WTC11 (cell line): ENCODE data around the gene RTN3. TPM values are rescaled to one million over a fixed set of nuclear protein-coding genes. Genes with fewer than 3 reads are reported as not detected.
"Not testable (repeated sequence)": the region's sequence is repeated elsewhere in the genome, so short reads cannot be mapped to it uniquely, and the experiment has no call there.

ENCODE experiments used
- ATAC-seq: fragments of 200-7000 bp; cut with Tn5 transposase; 2 replicates; pipeline ENCODE4 v1.10.0; 2021; ENCODE audit warnings: mild to moderate bottlenecking, moderate library complexity
- CTCF ChIA-PET: fragments of 300-600 bp; sonication (Branson Sonifier 250); formaldehyde crosslinking; loops from one replicate; lab custom pipeline; 2021; ENCODE audit warnings: antibody characterized with exemption; lab: Charles Lee
- POLR2A ChIA-PET: fragments of 350-600 bp; sonication (Branson Sonifier 250); formaldehyde crosslinking; loops from one replicate; lab custom pipeline; 2021; ENCODE audit warnings: antibody characterized with exemption; lab: Charles Lee
- DNase-seq: peaks from one replicate; pipeline ENCODE4 v3.0.0; 2021; ENCODE audit warnings: low spot score
- H3K27ac Mint-ChIP-seq: 2 replicates; pipeline ENCODE4 v1.8.0; 2021; ENCODE audit warnings: mixed read lengths
- H3K27me3 Mint-ChIP-seq: 2 replicates; pipeline ENCODE4 v1.8.0; 2021; ENCODE audit warnings: low read depth, mild to moderate bottlenecking, moderate library complexity, mixed read lengths
- H3K36me3 Mint-ChIP-seq: 2 replicates; pipeline ENCODE4 v1.8.0; 2021; ENCODE audit warnings: mixed read lengths
- H3K4me1 Mint-ChIP-seq: 2 replicates; pipeline ENCODE4 v1.8.0; 2022; ENCODE audit warnings: mixed read lengths
- H3K4me3 Mint-ChIP-seq: 2 replicates; pipeline ENCODE4 v1.8.0; 2021; ENCODE audit warnings: mild to moderate bottlenecking, moderate library complexity, mixed read lengths
- H3K9me3 Mint-ChIP-seq: 2 replicates; pipeline ENCODE4 v1.8.0; 2021; ENCODE audit warnings: mixed read lengths
- CREB1 ChIP-seq: sonication (generic); formaldehyde crosslinking; IDR thresholded peaks from 2 replicates; pipeline ENCODE4 v1.8.0; 2023; ENCODE audit warnings: mild to moderate bottlenecking, missing genetic modification reagents
- FOXJ3 ChIP-seq: sonication (generic); formaldehyde crosslinking; IDR thresholded peaks from 2 replicates; pipeline ENCODE4 v1.9.0; 2021; ENCODE audit warnings: missing genetic modification reagents, mild to moderate bottlenecking, borderline replicate concordance
- JUN ChIP-seq: sonication (generic); formaldehyde crosslinking; IDR thresholded peaks from 2 replicates; pipeline ENCODE4 v1.8.0; 2023; ENCODE audit warnings: mild to moderate bottlenecking, missing genetic modification reagents
- KAT7 ChIP-seq: sonication (generic); formaldehyde crosslinking; IDR thresholded peaks from 2 replicates; pipeline ENCODE4 v1.8.1; 2023; ENCODE audit warnings: missing genetic modification reagents, mild to moderate bottlenecking, borderline replicate concordance
- MXD4 ChIP-seq: fragments of 250-450 bp; sonication (Bioruptor Pico); IDR thresholded peaks from 2 replicates; pipeline ENCODE4 v1.8.0; 2021; ENCODE audit warnings: mild to moderate bottlenecking, moderate library complexity, borderline replicate concordance
- NFATC4 ChIP-seq: fragments of 250-450 bp; sonication (Bioruptor Pico); IDR thresholded peaks from 2 replicates; pipeline ENCODE4 v1.9.0; 2021; ENCODE audit warnings: mild to moderate bottlenecking
- NFE2L1 ChIP-seq: sonication (generic); formaldehyde crosslinking; IDR thresholded peaks from 2 replicates; pipeline ENCODE4 v1.8.1; 2023; ENCODE audit warnings: missing genetic modification reagents
- NFYB ChIP-seq: sonication (generic); formaldehyde crosslinking; conservative IDR thresholded peaks from 2 replicates; pipeline ENCODE4 v1.8.0; 2022; ENCODE audit warnings: low read depth, missing genetic modification reagents
- NR1H2 ChIP-seq: sonication (generic); formaldehyde crosslinking; IDR thresholded peaks from 2 replicates; pipeline ENCODE4 v1.9.0; 2021; ENCODE audit warnings: mild to moderate bottlenecking, moderate library complexity, missing genetic modification reagents
- NR2C2 ChIP-seq: sonication (generic); formaldehyde crosslinking; IDR thresholded peaks from 2 replicates; pipeline ENCODE4 v1.8.0; 2022; ENCODE audit warnings: mild to moderate bottlenecking, missing genetic modification reagents
- NR3C1 ChIP-seq: sonication (generic); formaldehyde crosslinking; conservative IDR thresholded peaks from 2 replicates; pipeline ENCODE4 v1.8.1; 2023; ENCODE audit warnings: low read depth, mild to moderate bottlenecking, missing genetic modification reagents
- SMAD3 ChIP-seq: sonication (generic); formaldehyde crosslinking; IDR thresholded peaks from 2 replicates; pipeline ENCODE4 v1.8.0; 2022; ENCODE audit warnings: missing genetic modification reagents, mild to moderate bottlenecking, borderline replicate concordance
- TCF7 ChIP-seq: sonication (generic); formaldehyde crosslinking; IDR thresholded peaks from 2 replicates; pipeline ENCODE4 v1.8.0; 2022; ENCODE audit warnings: mild to moderate bottlenecking, low read depth, missing genetic modification reagents, moderate library complexity
- ZBTB21 ChIP-seq: sonication (generic); formaldehyde crosslinking; IDR thresholded peaks from 2 replicates; pipeline ENCODE4 v1.8.1; 2023; ENCODE audit warnings: mild to moderate bottlenecking, missing genetic modification reagents, borderline replicate concordance
- ZNF121 ChIP-seq: sonication (generic); formaldehyde crosslinking; IDR thresholded peaks from 2 replicates; pipeline ENCODE4 v1.8.0; 2023; ENCODE audit warnings: missing genetic modification reagents
- ZNF423 ChIP-seq: fragments of 250-450 bp; sonication (Bioruptor Pico); IDR thresholded peaks from 2 replicates; pipeline ENCODE4 v2.1.2; 2022; ENCODE audit warnings: mild to moderate bottlenecking, moderate library complexity
- total RNA-seq: library from RNA; stranded (reverse); gene quantifications from 3 replicates; pipeline ENCODE4 v1.2.3, GENCODE V29; 2021
- TF ChIP-seq, protein P1 (sequence below): fragments of 250-450 bp; sonication (Bioruptor Pico); IDR thresholded peaks from 2 replicates; pipeline ENCODE4 v1.9.0; 2021; ENCODE audit warnings: mild to moderate bottlenecking
- TF ChIP-seq, protein P2 (sequence below): sonication (generic); formaldehyde crosslinking; IDR thresholded peaks from 2 replicates; pipeline ENCODE4 v1.8.1; 2022; ENCODE audit warnings: mild to moderate bottlenecking, moderate library complexity, missing genetic modification reagents
- TF ChIP-seq, protein P3 (sequence below): fragments of 250-450 bp; sonication (Bioruptor Pico); conservative IDR thresholded peaks from 2 replicates; pipeline ENCODE4 v1.9.0; 2021; ENCODE audit warnings: mild to moderate bottlenecking
- TF ChIP-seq, protein P4 (sequence below): sonication (generic); formaldehyde crosslinking; IDR thresholded peaks from 2 replicates; pipeline ENCODE4 v1.8.1; 2022; ENCODE audit warnings: mild to moderate bottlenecking, missing genetic modification reagents, moderate library complexity, borderline replicate concordance
- TF ChIP-seq, protein P5 (sequence below): sonication (generic); formaldehyde crosslinking; IDR thresholded peaks from 2 replicates; pipeline ENCODE4 v1.8.1; 2023; ENCODE audit warnings: mild to moderate bottlenecking, missing genetic modification reagents, moderate library complexity
- TF ChIP-seq, protein P6 (sequence below): sonication (generic); formaldehyde crosslinking; IDR thresholded peaks from 2 replicates; pipeline ENCODE4 v1.8.1; 2023; ENCODE audit warnings: mild to moderate bottlenecking, moderate library complexity, missing genetic modification reagents
- TF ChIP-seq, protein P7 (sequence below): fragments of 200-600 bp; IDR thresholded peaks from 2 replicates; pipeline ENCODE4 v1.8.0; 2022; ENCODE audit warnings: antibody characterized with exemption

The RTN3 gene
- total RNA-seq, 1 experiment from 2014 or later = 159 TPM

DNA sequence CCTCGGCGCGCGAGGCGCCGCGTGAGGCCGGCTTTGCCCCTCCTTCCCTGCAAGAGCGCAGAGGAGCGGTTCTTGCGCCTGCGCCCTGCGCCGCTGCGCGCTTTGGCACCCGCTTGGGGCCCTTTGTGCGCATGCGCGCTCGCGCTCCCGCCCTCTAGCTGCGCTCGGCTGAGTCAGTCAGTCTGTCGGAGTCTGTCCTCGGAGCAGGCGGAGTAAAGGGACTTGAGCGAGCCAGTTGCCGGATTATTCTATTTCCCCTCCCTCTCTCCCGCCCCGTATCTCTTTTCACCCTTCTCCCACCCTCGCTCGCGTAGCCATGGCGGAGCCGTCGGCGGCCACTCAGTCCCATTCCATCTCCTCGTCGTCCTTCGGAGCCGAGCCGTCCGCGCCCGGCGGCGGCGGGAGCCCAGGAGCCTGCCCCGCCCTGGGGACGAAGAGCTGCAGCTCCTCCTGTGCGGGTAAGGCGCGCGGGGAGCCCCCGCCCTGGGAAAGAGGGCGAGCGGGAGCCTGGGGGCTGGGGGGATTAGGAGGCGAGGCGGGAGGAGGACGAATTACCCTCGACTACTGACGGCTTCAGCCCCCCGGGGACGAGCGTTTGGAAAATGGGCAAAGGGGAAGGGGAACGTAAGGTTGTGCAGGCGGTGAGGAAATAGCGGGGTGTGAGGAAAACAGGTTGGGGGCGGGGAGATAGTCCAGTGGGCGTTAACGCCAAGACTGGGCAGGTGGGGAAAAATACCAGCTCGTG lies at the start of gene RTN3 (continued):
- TF ChIP-seq, protein P1, sequence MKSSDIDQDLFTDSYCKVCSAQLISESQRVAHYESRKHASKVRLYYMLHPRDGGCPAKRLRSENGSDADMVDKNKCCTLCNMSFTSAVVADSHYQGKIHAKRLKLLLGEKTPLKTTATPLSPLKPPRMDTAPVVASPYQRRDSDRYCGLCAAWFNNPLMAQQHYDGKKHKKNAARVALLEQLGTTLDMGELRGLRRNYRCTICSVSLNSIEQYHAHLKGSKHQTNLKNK (CRISPR knock-in tag) = no peak
- TF ChIP-seq FOXJ3 (CRISPR knock-in tag) (no peak), NR3C1 (no peak), TCF7 (CRISPR knock-in tag) (no peak), ZNF423 (no peak), NR1H2 (CRISPR knock-in tag) (no peak), KAT7 (CRISPR knock-in tag) (no peak), NFE2L1 (no peak), SMAD3 (CRISPR knock-in tag) (no peak), MXD4 (CRISPR knock-in tag) (no peak), NR2C2 (no peak), NFATC4 (CRISPR knock-in tag) (no peak), JUN (peak; percentile 82; the same call in 1 of the 2 replicates), ZBTB21 (CRISPR knock-in tag) (no peak), NFYB (CRISPR knock-in tag) (no peak), ZNF121 (CRISPR knock-in tag) (no peak)
- TF ChIP-seq, protein P2, sequence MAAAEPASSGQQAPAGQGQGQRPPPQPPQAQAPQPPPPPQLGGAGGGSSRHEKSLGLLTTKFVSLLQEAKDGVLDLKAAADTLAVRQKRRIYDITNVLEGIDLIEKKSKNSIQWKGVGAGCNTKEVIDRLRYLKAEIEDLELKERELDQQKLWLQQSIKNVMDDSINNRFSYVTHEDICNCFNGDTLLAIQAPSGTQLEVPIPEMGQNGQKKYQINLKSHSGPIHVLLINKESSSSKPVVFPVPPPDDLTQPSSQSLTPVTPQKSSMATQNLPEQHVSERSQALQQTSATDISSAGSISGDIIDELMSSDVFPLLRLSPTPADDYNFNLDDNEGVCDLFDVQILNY (CRISPR knock-in tag) = peak; percentile 85
- TF ChIP-seq, protein P3, sequence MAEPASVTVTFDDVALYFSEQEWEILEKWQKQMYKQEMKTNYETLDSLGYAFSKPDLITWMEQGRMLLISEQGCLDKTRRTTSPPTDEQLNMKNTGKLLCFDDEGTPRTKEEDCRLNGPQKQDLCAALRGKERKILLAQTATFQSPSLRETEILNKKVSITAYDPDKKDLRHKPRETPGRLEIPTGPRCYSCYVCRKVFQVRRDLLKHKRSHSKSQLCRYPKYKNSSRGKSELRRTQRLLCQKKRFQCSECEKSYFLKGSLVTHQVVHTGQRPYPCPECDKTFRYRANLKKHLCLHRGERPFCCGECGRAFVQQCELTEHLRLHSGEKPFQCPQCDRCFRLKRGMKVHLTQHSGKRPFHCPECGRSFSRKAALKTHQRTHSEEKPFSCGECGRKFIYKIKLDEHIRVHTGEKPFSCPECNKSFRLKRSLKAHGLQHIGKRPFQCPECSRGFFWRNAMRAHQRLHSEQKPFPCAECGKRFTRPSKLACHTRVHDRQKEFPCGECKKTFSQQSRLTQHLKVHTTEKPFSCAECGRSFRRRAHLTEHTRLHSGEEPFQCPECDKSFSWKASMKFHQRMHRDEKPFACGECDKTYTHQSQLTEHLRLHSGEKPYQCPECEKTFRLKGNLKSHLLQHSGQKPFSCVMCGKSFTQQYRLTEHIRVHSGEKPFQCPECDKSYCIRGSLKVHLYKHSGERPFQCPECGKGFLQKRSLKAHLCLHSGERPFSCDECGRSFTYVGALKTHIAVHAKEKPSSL (CRISPR knock-in tag) = no peak
- TF ChIP-seq, protein P4, sequence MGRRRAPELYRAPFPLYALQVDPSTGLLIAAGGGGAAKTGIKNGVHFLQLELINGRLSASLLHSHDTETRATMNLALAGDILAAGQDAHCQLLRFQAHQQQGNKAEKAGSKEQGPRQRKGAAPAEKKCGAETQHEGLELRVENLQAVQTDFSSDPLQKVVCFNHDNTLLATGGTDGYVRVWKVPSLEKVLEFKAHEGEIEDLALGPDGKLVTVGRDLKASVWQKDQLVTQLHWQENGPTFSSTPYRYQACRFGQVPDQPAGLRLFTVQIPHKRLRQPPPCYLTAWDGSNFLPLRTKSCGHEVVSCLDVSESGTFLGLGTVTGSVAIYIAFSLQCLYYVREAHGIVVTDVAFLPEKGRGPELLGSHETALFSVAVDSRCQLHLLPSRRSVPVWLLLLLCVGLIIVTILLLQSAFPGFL (CRISPR knock-in tag) = no peak
- TF ChIP-seq, protein P5, sequence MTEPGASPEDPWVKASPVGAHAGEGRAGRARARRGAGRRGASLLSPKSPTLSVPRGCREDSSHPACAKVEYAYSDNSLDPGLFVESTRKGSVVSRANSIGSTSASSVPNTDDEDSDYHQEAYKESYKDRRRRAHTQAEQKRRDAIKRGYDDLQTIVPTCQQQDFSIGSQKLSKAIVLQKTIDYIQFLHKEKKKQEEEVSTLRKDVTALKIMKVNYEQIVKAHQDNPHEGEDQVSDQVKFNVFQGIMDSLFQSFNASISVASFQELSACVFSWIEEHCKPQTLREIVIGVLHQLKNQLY (CRISPR knock-in tag) = no peak

DNA sequence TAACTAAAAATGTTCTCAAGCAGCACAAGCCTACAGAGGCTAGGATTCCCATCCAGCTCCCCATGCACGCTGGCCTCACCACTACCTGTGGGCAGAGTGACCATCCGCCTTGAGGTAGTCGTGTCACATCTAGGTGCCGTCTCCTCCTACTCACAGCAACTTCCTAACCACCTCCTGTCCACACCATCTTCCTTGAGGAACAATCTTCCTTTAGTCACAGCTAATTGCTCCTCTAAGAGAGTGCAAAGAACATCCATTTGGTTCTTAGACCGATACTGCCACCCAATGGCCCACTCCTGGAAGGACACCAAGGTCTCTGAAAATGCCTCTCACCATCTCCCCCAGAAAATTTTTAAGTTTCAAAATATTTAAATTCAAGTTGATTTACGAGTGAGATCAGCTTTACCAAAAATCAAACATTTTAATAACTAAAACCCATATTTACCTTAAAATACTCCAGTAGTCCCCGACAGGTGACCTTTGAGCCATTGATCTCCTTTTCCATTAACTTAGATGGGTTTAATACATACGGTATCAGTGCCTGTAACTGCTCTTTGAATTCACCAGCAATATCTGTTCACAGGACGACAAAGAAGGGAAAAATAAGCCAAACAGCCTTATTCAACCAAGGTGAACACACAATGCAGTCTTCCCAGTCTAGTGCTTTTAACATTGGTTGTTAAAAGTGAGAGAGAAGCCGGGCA lies 45.4 kb upstream of the RTN3 start:
- DNase-seq = peak; percentile 82
- Mint-ChIP-seq H3K36me3 (peaks cover 48% of the 10 kb centered on the region), H3K4me3 (no peak overlapping the region), H3K9me3 (no peaks in the 10 kb centered on the region), H3K27me3 (no peaks in the 10 kb centered on the region), H3K4me1 (peaks cover 4% of the 10 kb centered on the region), H3K27ac (peak overlapping the region; percentile 2; the same call in 1 of the 2 replicates)
- ATAC-seq = peak; percentile 96
- TF ChIP-seq CREB1 (CRISPR knock-in tag) = no peak
- TF ChIP-seq, protein P6, sequence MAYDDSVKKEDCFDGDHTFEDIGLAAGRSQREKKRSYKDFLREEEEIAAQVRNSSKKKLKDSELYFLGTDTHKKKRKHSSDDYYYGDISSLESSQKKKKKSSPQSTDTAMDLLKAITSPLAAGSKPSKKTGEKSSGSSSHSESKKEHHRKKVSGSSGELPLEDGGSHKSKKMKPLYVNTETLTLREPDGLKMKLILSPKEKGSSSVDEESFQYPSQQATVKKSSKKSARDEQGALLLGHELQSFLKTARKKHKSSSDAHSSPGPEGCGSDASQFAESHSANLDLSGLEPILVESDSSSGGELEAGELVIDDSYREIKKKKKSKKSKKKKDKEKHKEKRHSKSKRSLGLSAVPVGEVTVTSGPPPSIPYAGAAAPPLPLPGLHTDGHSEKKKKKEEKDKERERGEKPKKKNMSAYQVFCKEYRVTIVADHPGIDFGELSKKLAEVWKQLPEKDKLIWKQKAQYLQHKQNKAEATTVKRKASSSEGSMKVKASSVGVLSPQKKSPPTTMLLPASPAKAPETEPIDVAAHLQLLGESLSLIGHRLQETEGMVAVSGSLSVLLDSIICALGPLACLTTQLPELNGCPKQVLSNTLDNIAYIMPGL (CRISPR knock-in tag) = no peak
- TF ChIP-seq, protein P7, sequence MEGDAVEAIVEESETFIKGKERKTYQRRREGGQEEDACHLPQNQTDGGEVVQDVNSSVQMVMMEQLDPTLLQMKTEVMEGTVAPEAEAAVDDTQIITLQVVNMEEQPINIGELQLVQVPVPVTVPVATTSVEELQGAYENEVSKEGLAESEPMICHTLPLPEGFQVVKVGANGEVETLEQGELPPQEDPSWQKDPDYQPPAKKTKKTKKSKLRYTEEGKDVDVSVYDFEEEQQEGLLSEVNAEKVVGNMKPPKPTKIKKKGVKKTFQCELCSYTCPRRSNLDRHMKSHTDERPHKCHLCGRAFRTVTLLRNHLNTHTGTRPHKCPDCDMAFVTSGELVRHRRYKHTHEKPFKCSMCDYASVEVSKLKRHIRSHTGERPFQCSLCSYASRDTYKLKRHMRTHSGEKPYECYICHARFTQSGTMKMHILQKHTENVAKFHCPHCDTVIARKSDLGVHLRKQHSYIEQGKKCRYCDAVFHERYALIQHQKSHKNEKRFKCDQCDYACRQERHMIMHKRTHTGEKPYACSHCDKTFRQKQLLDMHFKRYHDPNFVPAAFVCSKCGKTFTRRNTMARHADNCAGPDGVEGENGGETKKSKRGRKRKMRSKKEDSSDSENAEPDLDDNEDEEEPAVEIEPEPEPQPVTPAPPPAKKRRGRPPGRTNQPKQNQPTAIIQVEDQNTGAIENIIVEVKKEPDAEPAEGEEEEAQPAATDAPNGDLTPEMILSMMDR = peak; percentile 69
- TF ChIP-seq, all 79 proteins: peak for 1
- ChIA-PET POLR2A (no interaction called here), CTCF (interaction anchor here (0.6 to 4.5 kb wide), 15 partner anchors 13 to 600 kb away, joined by 3 to 61 read pairs (median 4); partner anchors contain the start of genes PLAAT4 and PLAAT5)

DNA sequence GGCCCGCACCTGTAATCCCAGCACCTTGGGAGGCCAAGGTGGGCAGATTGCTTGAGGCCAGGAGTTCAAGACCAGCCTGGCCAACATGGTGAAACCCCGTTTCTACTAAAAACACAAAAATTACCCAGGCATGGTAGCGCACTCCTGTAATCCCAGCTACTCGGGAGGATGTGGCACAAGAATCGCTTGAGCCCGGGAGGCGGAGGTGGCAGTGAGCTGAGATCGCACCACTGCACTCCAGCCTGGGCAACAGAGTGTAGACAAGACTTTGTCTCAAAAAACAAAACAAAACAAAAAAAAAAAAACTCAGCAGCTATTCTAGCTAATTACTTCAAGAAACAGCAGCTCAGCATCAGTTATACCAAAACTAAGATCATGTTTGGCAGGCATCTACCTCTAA lies 42.9 kb upstream of the RTN3 start:
- H3K27me3 Mint-ChIP-seq, H3K4me1 Mint-ChIP-seq, ATAC-seq, H3K9me3 Mint-ChIP-seq, H3K4me3 Mint-ChIP-seq, POLR2A ChIA-PET, DNase-seq, H3K27ac Mint-ChIP-seq: not testable (repeated sequence)
- CTCF ChIA-PET = interaction anchor here (0.9 to 4.5 kb wide), 8 partner anchors 14 to 733 kb away, joined by 3 to 61 read pairs (median 4); partner anchors contain the start of gene PLAAT5
- peaks cover 48% of the 10 kb centered on the region for H3K36me3 Mint-ChIP-seq
